GM12878 (cell line): Measurements from ENCODE around the gene FAM78A. TPM values are rescaled to one million over a fixed set of nuclear protein-coding genes. Genes with fewer than 3 reads are reported as not detected.

ENCODE experiments used
- ATAC-seq: fragments of 200-7000 bp; cut with Tn5 transposase; 3 replicates; pipeline ENCODE4 v1.9.1; 2020; ENCODE audit warnings: mild to moderate bottlenecking, moderate library complexity
- BruUV-seq: library from RNA; stranded (reverse); fragments of 400-500 nt; replicated peaks from 2 replicates; lab custom pipeline; 2021; lab: Mats Ljungman, UMichigan
- CTCF ChIA-PET: fragments of 300-600 bp; sonication (Branson Sonifier 250); formaldehyde crosslinking; extraction: SDS; loops from one replicate; lab custom pipeline; 2021; ENCODE audit warnings: inconsistent platforms; lab: Yijun Ruan, JAX
- POLR2A ChIA-PET: fragments of 350-600 bp; formaldehyde crosslinking; extraction: SDS; loops from one replicate; lab custom pipeline; 2021; ENCODE audit warnings: inconsistent platforms; lab: Charles Lee
- RAD21 ChIA-PET: fragments of 300-600 bp; sonication (Branson Sonifier 250); formaldehyde crosslinking; loops from one replicate; lab custom pipeline; 2023; ENCODE audit warnings: antibody characterized with exemption; ENCODE audit not compliant: unreplicated experiment; lab: Charles Lee
- SMC1A ChIA-PET: fragments of 300-600 bp; sonication (Branson Sonifier 250); formaldehyde crosslinking; loops from one replicate; lab custom pipeline; 2023; ENCODE audit not compliant: unreplicated experiment, uncharacterized antibody; lab: Charles Lee
- DNase-seq: peaks from one replicate; pipeline ENCODE4 v3.0.0-alpha.2; 2011; ENCODE audit warnings: low read depth, low spot score
- FAIRE-seq: peaks from 3 replicates; lab custom pipeline; 2011; peaks lifted over from hg19 to GRCh38; lab: Jason Lieb, UNC
- H2AFZ ChIP-seq: 2 replicates; pipeline ENCODE4 v1.6.0; 2011; ENCODE audit warnings: low read depth, low read length, control low read depth; ENCODE audit not compliant: control insufficient read depth
- H3K27ac ChIP-seq: 2 replicates; pipeline ENCODE4 v1.5.1; 2011; ENCODE audit warnings: control low read depth; ENCODE audit not compliant: control insufficient read depth, insufficient read depth
- H3K27me3 ChIP-seq, 2 experiments: replicated peaks in 1 of 2; 2 replicates each; pipeline versions ENCODE4 v1.6.0 to v1.6.1; 2011; ENCODE audit warnings: low read length in 1 of 2; ENCODE audit not compliant: control insufficient read depth in 2 of 2, insufficient read depth in 2 of 2
- H3K36me3 ChIP-seq, 2 experiments: 2 replicates each; pipeline ENCODE4 v1.5.1; 2011; ENCODE audit warnings: low read length in 1 of 2; ENCODE audit not compliant: control insufficient read depth in 2 of 2, insufficient read depth in 2 of 2
- H3K4me1 ChIP-seq: 2 replicates; pipeline ENCODE4 v1.6.1; 2011; ENCODE audit warnings: mild to moderate bottlenecking, low read length, moderate library complexity, mixed read lengths; ENCODE audit not compliant: control insufficient read depth, insufficient read depth
- H3K4me2 ChIP-seq: 2 replicates; pipeline ENCODE4 v1.6.0; 2011; ENCODE audit warnings: control low read depth; ENCODE audit not compliant: control insufficient read depth, insufficient read depth
- H3K4me3 ChIP-seq: fragments of 200-600 bp; sonication (generic); 2 replicates; pipeline ENCODE4 v1.5.1; 2016
- H3K79me2 ChIP-seq: 2 replicates; pipeline ENCODE4 v1.6.0; 2011; ENCODE audit warnings: low read length; ENCODE audit not compliant: control insufficient read depth, insufficient read depth
- H3K9ac ChIP-seq: 2 replicates; pipeline ENCODE4 v1.8.0; 2011; ENCODE audit warnings: low read length, control low read depth, mixed read lengths; ENCODE audit not compliant: control insufficient read depth, insufficient read depth
- H3K9me3 ChIP-seq: replicated peaks from 3 replicates; pipeline ENCODE4 v1.5.1; 2011; ENCODE audit warnings: mild to moderate bottlenecking, low read length; ENCODE audit not compliant: control insufficient read depth, insufficient read depth
- H4K20me1 ChIP-seq: 2 replicates; pipeline ENCODE4 v1.6.0; 2011; ENCODE audit not compliant: control insufficient read depth, insufficient read depth
- BCL11A ChIP-seq: IDR thresholded peaks from 2 replicates; pipeline ENCODE4 v1.6.1; 2011; ENCODE audit warnings: low read depth, low read length
- SUZ12 ChIP-seq: fragments of 200-600 bp; sonication (generic); IDR thresholded peaks from one replicate; pipeline ENCODE4 v1.6.1; 2018; ENCODE audit warnings: antibody characterized with exemption, mild to moderate bottlenecking; ENCODE audit not compliant: unreplicated experiment
- ZBTB4 ChIP-seq: fragments of 450-650 bp; formaldehyde crosslinking; IDR thresholded peaks from 2 replicates; pipeline ENCODE4 v1.4.0; 2022; ENCODE audit warnings: mild to moderate bottlenecking, moderate library complexity
- WGBS: methylation state at CpG from one replicate; pipeline ENCODE4 v1.1.6; 2016; ENCODE audit warnings: low lambda C conversion rate; ENCODE audit not compliant: insufficient replicate concordance, insufficient coverage; ENCODE audit errors: missing lambda C conversion rate; 5-methylcytosine and 5-hydroxymethylcytosine counted together
- in situ Hi-C: fragments of 300-500 bp; cut with MboI; formaldehyde crosslinking; loops from 9 replicates; pipeline ENCODE4 v1.14.3; 2018; ENCODE audit warnings: mixed read lengths
- intact Hi-C: fragments of 100-400 bp; cut with micrococcal nuclease; formaldehyde crosslinking; loops from one replicate; pipeline ENCODE4 v1.14.2; 2022; ENCODE audit not compliant: unreplicated experiment
- polyA plus RNA-seq, 11 experiments: library from polyadenylated mRNA; depleted of rRNA in 4 of 11; unstranded in 6 of 11; stranded (reverse) in 5 of 11; fragments of >200 nt; fragmentation: Nextera tagmentation in 4 of 11; fragmentation: Illumina TruSeq in 1 of 11; extraction: Ambion mirVana in 4 of 11; extraction: Trizol in 1 of 11; gene quantifications; 1 replicate in 1 of 11; 2 replicates in 10 of 11; pipeline versions ENCODE4 v1.2.1 to v1.2.3, GENCODE V29; 2011 to 2016; ENCODE audit warnings: inconsistent platforms in 2 of 11, missing spikeins in 2 of 11, low read depth in 1 of 11
- total RNA-seq, 4 experiments: library from RNA; depleted of rRNA in 3 of 4; stranded (reverse); fragments of >200 nt in 3 of 4; fragmentation: Illumina TruSeq in 1 of 4; extraction: Trizol in 1 of 4; gene quantifications; 2 replicates each; pipeline versions ENCODE4 v1.2.1 to v1.2.3, GENCODE V29; 2013 to 2021
- TF ChIP-seq, protein P1 (sequence below): IDR thresholded peaks from 2 replicates; pipeline ENCODE4 v1.6.1; 2012; ENCODE audit warnings: low read depth, low read length, improper control_type of control experiment

FAM78A gene
- total and polyA plus RNA-seq, 10 of the 15 experiments (the other 5 are each of a cell fraction or from before 2014, with no cell fraction given) = 0.18 to 32.5 (median 12.2) TPM

DNA sequence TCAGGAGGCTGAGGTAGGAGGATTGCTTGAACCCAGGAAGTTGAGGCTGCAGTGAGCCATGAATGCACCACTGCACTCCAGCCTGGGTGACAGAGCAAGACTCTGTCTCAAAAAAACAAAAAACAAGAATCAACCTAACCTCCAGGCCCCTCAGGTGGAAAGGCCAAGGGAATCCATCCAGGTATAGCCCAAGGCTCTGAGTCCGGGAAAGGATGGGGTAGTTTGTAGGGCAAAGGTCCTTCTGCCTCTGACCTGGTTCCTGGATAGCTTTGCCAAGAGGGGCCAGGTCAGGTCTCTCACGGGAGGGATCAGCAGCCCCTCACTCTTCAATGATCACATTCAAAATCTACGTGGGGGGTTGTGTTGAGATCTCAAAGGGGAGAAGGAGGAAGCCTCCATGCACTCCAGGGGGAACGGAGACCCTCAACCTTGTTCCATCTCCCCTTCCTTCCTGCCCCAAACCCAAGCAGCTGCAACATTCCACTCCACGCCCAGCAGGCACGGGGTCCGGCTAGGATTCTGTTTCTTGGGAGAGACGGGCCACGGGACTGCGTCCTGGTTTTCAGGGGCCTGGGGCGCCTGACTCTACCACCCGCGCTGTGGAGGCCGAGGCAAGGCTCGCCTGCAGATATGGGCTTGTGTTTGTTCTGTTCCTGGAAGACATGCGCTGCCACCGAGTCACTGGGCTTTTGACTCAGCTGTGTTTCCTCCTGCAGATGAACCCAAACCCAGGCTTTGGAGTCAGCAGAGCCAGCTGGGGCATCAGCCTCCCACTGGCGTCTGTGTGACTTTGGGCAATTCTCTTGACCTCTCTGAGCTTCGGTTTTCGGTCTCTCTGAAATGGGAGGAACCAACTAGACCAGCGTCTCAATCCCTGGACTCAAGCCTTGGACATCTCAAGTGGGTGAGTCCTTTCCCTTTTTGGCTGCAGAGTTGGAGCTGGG is 48.7 kb upstream of the FAM78A start:
- Histone ChIP-seq H3K79me2 (no peaks in the 10 kb centered on the region), H4K20me1 (no peaks in the 10 kb centered on the region), H3K36me3 (no peaks in the 10 kb centered on the region), H3K4me2 (no peak overlapping the region), H3K27me3 (no peaks in the 10 kb centered on the region; a peak in 1 of 4 replicates), H3K27ac (no peak overlapping the region), H3K9me3 (no peaks in the 10 kb centered on the region), H3K4me3 (no peak overlapping the region), H3K4me1 (no peaks in the 10 kb centered on the region), H2AFZ (no peak overlapping the region), H3K9ac (no peak overlapping the region)
- 56% methylated on average over 21 of the region's 21 CpGs for WGBS
- TF ChIP-seq, protein P1, sequence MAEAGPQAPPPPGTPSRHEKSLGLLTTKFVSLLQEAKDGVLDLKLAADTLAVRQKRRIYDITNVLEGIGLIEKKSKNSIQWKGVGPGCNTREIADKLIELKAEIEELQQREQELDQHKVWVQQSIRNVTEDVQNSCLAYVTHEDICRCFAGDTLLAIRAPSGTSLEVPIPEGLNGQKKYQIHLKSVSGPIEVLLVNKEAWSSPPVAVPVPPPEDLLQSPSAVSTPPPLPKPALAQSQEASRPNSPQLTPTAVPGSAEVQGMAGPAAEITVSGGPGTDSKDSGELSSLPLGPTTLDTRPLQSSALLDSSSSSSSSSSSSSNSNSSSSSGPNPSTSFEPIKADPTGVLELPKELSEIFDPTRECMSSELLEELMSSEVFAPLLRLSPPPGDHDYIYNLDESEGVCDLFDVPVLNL = no peak
- TF ChIP-seq SUZ12 (no peak), BCL11A (no peak), ZBTB4 (CRISPR knock-in tag) (no peak)
- CTCF ChIA-PET = no interaction called here
- intact Hi-C loops (no loop called here), in situ Hi-C loops (no loop called here)
- POLR2A ChIA-PET = interaction anchor here (0.5 kb wide), 1 partner anchor 1640 kb away, joined by 4 read pairs; no protein-coding TSS in a partner anchor
- ATAC-seq (no peak), FAIRE-seq (no peak), DNase-seq (no peak)
- no TSS peak for BruUV-seq
- SMC1A ChIA-PET = interaction anchor here (1.0 to 1.3 kb wide), 3 partner anchors 11 to 145 kb away, joined by 3 to 4 read pairs (median 3); no protein-coding TSS in a partner anchor
- RAD21 ChIA-PET = interaction anchor here (1.0 kb wide), 1 partner anchor 11 kb away, joined by 4 read pairs; no protein-coding TSS in a partner anchor
